Bronchial epithelial cell (primary cell): ENCODE results near the gene AP4E1. TPM values are rescaled to one million over a fixed set of nuclear protein-coding genes. Genes with fewer than 3 reads are reported as not detected.
"Not testable (repeated sequence)": the region's sequence is repeated elsewhere in the genome, so short reads cannot be mapped to it uniquely, and the experiment has no call there.

Experiments used
- DNase-seq: peaks from one replicate; pipeline ENCODE4 v3.0.0-alpha.2; 2010; ENCODE audit warnings: low read depth
- FAIRE-seq: peaks from 2 replicates; lab custom pipeline; 2011; peaks lifted over from hg19 to GRCh38; lab: Jason Lieb, UNC
- H3K27me3 ChIP-seq: 2 replicates; pipeline ENCODE4 v1.5.1; 2011; ENCODE audit warnings: low read length; ENCODE audit not compliant: control insufficient read depth, insufficient read depth
- H3K36me3 ChIP-seq: 2 replicates; pipeline ENCODE4 v1.5.1; 2011; ENCODE audit warnings: low read length; ENCODE audit not compliant: control insufficient read depth, insufficient read depth
- H3K4me3 ChIP-seq: 2 replicates; pipeline ENCODE4 v1.5.1; 2011; ENCODE audit warnings: mild to moderate bottlenecking, low read depth, low read length, control low read depth
- total RNA-seq: library from RNA; depleted of rRNA; stranded (reverse); fragments of >200 nt; gene quantifications from 2 replicates; pipeline ENCODE4 v1.2.1, GENCODE V29; 2014
- TF ChIP-seq, protein P1 (sequence below): IDR thresholded peaks from 2 replicates; pipeline ENCODE4 v1.5.1; 2011; ENCODE audit warnings: mild to moderate bottlenecking, moderate library complexity, low read length, control low read depth, inconsistent platforms; ENCODE audit not compliant: insufficient read depth, severe bottlenecking

AP4E1 gene
- total RNA-seq, 1 donor from 2014 or later: 18.2 TPM

DNA sequence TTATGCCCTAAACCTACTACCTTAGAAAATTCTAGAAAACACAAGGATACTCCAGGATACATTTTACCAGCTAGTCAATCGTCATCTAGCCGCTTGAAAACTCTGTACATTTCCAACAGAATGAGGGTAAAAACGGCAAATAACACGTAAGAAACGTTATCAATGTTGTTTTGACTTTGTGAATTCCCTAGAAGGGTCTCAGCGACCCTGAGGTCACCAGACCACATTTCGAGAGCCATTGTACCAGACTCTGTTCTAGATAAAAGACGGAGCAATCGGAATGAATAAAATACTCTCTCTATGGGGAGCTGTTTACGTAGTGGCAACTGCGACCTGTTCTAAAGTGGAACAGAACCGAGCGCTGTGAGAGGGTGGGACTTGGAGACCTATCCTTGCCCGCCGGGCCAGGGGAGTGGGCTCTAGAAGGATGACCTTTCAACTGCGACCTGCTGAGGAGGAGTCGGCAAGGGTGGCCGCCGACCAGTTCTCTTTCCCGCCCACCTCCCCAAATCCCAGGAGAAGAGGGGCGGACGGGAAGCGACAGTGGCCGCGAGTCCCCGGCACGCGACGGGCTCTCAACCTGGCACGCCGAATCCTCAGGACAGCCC, 778 bp upstream of the AP4E1 start:
- FAIRE-seq (no peak), DNase-seq (peak; percentile 24)
- peak overlapping the region; percentile 77 for H3K4me3 ChIP-seq
- H3K36me3 ChIP-seq: no peaks in the 10 kb centered on the region
- TF ChIP-seq, protein P1, sequence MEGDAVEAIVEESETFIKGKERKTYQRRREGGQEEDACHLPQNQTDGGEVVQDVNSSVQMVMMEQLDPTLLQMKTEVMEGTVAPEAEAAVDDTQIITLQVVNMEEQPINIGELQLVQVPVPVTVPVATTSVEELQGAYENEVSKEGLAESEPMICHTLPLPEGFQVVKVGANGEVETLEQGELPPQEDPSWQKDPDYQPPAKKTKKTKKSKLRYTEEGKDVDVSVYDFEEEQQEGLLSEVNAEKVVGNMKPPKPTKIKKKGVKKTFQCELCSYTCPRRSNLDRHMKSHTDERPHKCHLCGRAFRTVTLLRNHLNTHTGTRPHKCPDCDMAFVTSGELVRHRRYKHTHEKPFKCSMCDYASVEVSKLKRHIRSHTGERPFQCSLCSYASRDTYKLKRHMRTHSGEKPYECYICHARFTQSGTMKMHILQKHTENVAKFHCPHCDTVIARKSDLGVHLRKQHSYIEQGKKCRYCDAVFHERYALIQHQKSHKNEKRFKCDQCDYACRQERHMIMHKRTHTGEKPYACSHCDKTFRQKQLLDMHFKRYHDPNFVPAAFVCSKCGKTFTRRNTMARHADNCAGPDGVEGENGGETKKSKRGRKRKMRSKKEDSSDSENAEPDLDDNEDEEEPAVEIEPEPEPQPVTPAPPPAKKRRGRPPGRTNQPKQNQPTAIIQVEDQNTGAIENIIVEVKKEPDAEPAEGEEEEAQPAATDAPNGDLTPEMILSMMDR: no peak
- H3K27me3 ChIP-seq: no peaks in the 10 kb centered on the region

DNA sequence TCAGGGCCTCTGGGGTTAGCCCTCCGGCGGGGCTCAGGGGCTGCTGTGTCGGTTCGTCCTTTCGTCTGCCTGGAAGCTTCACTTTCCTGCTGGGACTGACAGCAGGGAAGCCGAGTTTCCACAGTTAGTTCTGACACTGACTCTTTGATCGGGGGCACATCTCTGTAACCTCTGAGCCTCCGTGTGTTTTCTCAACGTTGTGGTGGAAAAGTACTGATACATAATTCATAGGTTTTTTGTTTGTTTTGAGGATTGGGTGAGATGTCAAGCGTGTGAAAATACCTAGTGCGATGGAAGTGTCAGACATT, 481 bp downstream of the AP4E1 start:
- no peaks in the 10 kb centered on the region for H3K27me3 ChIP-seq
- H3K36me3 ChIP-seq: peaks cover 2% of the 10 kb centered on the region
- peak overlapping the region; percentile 77 for H3K4me3 ChIP-seq
- peak; percentile 33 for DNase-seq
- no peak for FAIRE-seq
- TF ChIP-seq, protein P1: no peak

DNA sequence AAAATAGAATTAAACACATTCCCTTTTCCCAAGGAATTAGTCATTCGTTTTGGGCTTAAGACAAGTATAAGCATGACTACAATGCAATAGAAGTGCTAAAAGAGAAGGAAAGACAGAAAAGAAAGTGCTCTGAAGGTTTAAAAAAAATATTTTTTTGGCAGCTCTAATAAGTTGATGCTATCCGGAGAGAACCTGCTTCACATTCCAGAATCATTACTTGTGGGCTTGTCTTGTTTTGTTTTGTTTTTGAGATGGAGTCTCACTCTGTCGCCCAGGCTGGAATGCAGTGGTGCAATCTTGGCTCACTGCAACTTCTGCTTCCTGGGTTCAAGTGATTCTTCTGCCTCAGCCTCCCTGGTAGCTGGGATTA, 1.9 kb downstream of the AP4E1 start:
- H3K4me3 ChIP-seq, H3K36me3 ChIP-seq, H3K27me3 ChIP-seq, FAIRE-seq: not testable (repeated sequence)
- DNase-seq: peak; percentile 97

DNA sequence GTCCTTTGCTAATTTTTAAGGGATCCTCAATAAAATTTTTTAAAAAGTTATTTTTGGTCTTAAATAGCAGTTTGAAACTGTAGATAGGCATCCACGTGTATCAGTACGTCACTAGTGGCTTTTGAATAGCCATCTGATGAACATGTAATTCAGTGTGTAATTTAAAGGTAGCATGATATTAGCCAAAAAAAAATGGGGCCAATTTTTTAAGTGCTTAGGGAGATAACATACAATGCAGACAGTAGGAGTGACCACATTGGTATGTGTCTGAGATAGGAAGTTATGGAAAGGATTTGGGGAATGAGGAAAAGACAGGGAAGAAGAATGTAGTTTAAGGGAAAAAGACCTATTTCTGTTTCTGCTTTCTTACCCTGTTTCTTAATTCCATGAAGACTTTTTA, 2.5 kb downstream of the AP4E1 start:
- DNase-seq: no peak
- Histone ChIP-seq H3K27me3 (no peaks in the 10 kb centered on the region), H3K36me3 (peaks cover 3% of the 10 kb centered on the region), H3K4me3 (no peak overlapping the region)
- FAIRE-seq: no peak
- TF ChIP-seq, protein P1: no peak

DNA sequence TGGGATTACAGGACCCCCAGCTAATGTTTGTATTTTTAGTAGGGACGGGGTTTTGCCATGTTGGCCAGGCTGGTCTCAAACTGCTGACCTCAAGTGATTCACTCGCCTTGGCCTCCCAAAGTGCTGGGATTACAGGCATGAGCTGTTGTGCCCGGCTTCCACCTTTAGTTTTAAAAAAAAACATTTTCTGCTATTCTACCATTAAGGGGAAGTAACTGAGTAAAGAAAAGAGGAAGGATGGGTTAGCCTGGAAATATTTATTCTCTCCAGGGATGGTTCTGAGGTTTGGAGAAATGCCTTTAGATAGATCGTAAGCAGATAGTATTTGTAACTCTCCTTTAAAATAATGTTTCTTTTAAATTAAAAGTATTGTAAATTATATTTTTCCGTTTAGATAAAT, 3.1 kb downstream of the AP4E1 start:
- TF ChIP-seq, protein P1: no peak
- Histone ChIP-seq H3K27me3 (no peaks in the 10 kb centered on the region), H3K36me3 (peaks cover 4% of the 10 kb centered on the region), H3K4me3 (no peak overlapping the region)
- FAIRE-seq (no peak), DNase-seq (no peak)

DNA sequence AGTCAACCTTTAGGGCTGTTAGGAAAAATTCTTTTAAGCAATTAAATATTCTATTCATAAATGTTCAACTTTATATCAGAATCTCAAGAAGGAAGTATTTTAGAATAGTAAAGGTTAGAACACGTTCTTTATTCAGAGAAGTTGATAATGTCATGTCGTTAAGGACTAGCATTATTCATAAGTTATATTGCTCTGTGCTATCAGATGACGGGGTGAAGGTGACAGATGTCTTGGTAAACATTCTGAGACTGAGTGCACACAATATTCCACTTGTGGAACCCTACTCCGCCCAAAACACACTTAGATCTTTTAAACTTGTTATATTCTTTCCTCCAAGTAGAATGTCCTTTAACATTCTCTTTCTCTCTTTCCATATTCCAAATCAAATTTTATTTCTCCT, 7.9 kb downstream of the AP4E1 start:
- Histone ChIP-seq H3K36me3 (peaks cover 8% of the 10 kb centered on the region), H3K27me3 (no peaks in the 10 kb centered on the region), H3K4me3 (no peak overlapping the region)
- FAIRE-seq: no peak
- TF ChIP-seq, protein P1: no peak
- no peak for DNase-seq

DNA sequence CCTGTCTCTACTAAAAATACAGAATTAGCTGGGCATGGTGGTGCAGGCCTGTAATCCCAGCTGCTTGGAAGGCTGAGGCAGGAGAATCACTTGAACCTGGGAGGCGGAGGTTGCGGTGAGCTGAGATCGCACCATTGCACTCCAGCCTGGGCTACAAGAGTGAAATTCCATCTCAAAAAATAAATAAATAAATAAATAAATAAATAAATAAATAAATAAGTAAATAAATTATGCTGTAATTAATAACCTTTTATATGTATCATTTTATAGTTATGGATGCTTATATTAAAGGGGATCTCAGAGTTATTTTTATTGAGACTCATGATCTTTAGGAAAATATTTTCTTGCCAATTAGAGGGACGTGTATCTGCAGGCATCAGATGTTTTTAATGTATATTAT, 10.9 kb downstream of the AP4E1 start:
- not testable (repeated sequence) for H3K27me3 ChIP-seq, H3K4me3 ChIP-seq, FAIRE-seq, H3K36me3 ChIP-seq, DNase-seq
